Measurements from ENCODE around the gene SLC12A2.

Gene SLC12A2

DNA sequence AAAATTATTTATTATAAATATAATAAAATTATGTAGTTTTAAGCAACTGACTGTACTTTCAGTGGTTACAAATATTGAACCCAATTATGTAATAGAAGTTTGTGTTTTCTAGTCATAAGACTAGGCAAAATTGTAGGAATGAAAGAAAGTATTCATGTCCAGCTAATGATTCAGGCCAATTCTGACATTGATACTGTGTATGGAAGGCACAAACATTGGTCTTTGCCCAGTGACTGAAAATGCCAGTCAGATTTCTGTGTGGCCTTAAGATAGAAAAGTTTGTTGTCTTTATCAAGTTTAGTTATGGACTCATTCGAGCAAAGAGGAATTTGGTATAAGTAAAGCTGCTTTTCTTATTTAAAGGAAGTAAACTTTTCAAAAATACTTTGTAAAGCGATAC is 60.3 kb downstream of the SLC12A2 start:
- ChIA-PET CTCF (interaction anchor here (1.5 kb wide), 1 partner anchor 272 kb away, joined by 3 read pairs; no protein-coding TSS in a partner anchor), POLR2A (no interaction called here)
- TF ChIP-seq, protein P1, sequence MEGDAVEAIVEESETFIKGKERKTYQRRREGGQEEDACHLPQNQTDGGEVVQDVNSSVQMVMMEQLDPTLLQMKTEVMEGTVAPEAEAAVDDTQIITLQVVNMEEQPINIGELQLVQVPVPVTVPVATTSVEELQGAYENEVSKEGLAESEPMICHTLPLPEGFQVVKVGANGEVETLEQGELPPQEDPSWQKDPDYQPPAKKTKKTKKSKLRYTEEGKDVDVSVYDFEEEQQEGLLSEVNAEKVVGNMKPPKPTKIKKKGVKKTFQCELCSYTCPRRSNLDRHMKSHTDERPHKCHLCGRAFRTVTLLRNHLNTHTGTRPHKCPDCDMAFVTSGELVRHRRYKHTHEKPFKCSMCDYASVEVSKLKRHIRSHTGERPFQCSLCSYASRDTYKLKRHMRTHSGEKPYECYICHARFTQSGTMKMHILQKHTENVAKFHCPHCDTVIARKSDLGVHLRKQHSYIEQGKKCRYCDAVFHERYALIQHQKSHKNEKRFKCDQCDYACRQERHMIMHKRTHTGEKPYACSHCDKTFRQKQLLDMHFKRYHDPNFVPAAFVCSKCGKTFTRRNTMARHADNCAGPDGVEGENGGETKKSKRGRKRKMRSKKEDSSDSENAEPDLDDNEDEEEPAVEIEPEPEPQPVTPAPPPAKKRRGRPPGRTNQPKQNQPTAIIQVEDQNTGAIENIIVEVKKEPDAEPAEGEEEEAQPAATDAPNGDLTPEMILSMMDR (IDR thresholded peaks at IDR 0.05; ENCODE audit: control extremely low read depth, extremely low read depth, low read depth, missing control alignments): no peak
- DNase-seq (ENCODE audit: extremely low spot score): no peak

- ChIA-PET CTCF (interaction anchor here (1.5 kb wide), 1 partner anchor 273 kb away, joined by 3 read pairs; no protein-coding TSS in a partner anchor), POLR2A (no interaction called here)
- no peak for DNase-seq (ENCODE audit: extremely low spot score)
- TF ChIP-seq, protein P1 (IDR thresholded peaks at IDR 0.05; ENCODE audit: control extremely low read depth, extremely low read depth, low read depth, missing control alignments): no peak
Observed at GRCh38 chr5:128144491-128144890, 60.9 kb downstream of the SLC12A2 start.

DNA sequence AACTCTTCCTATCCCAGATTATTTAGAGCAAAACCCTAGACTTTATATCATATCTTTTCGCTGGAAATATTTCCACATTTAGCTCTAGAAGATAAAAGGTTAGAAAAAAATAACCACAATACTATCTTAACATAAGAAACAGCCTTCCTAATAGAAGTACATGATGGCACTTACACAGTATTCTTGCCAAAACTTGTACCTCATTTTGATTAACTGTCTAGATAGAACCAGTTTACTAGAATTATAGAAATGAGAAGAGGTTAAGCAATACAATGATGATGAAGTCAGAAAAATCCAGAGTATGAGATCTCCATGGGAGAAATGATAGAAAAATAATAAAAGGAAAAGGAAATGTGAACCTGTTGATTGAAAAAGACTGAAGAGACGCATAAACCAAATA is 63.1 kb downstream of the SLC12A2 start:
- POLR2A ChIA-PET: no interaction called here

GRCh38 chr5:128154943-128155342 is 71.4 kb downstream of the SLC12A2 start:
- CTCF ChIA-PET: no interaction called here
- DNase-seq (ENCODE audit: extremely low spot score): no peak
- POLR2A ChIA-PET: no interaction called here
- TF ChIP-seq, protein P1 (IDR thresholded peaks at IDR 0.05; ENCODE audit: control extremely low read depth, extremely low read depth, low read depth, missing control alignments): no peak

More for the DNA sequence above, 63.1 kb downstream of the SLC12A2 start:
- CTCF ChIA-PET: no interaction called here
- TF ChIP-seq, protein P1 (IDR thresholded peaks at IDR 0.05; ENCODE audit: control extremely low read depth, extremely low read depth, low read depth, missing control alignments): no peak
- no peak for DNase-seq (ENCODE audit: extremely low spot score)

DNA sequence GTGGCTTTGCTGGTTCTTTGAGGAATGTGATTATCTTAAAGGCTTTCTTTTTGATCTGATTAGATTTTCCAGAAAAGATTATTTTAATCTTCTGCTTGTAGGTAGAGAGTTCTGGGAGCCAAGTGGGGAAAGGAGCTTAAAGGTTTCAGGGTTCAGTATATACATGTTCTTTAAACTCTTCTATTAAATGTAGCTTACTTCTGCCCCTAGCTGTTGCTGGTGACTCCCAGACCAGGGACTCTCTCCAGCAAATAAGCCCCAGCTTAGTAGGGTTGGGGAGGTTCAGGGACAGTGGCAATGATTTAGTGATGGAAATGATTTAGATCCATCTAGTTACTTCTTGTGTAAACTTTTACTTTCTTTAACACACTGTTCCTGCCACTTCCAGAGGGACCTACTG is 72.2 kb downstream of the SLC12A2 start:
- no peak for DNase-seq (ENCODE audit: extremely low spot score)
- ChIA-PET CTCF (interaction anchor here (1.1 kb wide), 2 partner anchors 14 to 31 kb away, joined by 3 read pairs; no protein-coding TSS in a partner anchor), POLR2A (no interaction called here)
- TF ChIP-seq, protein P1 (IDR thresholded peaks at IDR 0.05; ENCODE audit: control extremely low read depth, extremely low read depth, low read depth, missing control alignments): no peak

DNA sequence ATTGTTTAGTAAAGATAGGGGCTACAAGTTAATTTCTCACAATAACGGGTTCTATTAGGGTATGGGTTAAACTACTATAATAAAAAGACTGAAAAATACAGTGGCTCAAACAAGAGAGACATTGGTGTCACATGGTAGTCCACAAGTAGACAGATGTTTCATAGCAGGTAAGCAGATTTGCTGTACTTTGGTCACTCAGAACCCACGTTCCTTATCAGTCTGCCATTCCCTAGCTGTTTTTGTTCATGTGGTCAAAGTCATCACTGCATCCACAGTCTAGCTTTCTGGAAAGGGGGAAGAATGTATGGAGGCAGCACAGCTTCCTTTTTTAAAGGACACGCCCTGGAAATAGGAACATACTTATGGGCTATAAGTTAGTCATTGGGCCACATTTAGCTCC is 73.0 kb downstream of the SLC12A2 start:
- DNase-seq (ENCODE audit: extremely low spot score): no peak
- TF ChIP-seq, protein P1 (IDR thresholded peaks at IDR 0.05; ENCODE audit: control extremely low read depth, extremely low read depth, low read depth, missing control alignments): no peak
- POLR2A ChIA-PET: no interaction called here
- CTCF ChIA-PET: interaction anchor here (1.1 to 1.4 kb wide), 4 partner anchors 14 to 32 kb away, joined by 3 to 5 read pairs (median 4); no protein-coding TSS in a partner anchor

GRCh38 chr5:128158342-128158741 is 74.8 kb downstream of the SLC12A2 start:
- ChIA-PET POLR2A (no interaction called here), CTCF (no interaction called here)
- TF ChIP-seq, protein P1 (IDR thresholded peaks at IDR 0.05; ENCODE audit: control extremely low read depth, extremely low read depth, low read depth, missing control alignments): no peak
- no peak for DNase-seq (ENCODE audit: extremely low spot score)

Data from GM10248 (cell line).